Ishikawa (cell line): ENCODE data around the gene VWA5B1.

ENCODE experiments used
- CEBPB ChIP-seq: IDR thresholded peaks from 2 replicates; pipeline ENCODE4 v1.6.1; 2012
- CREB1 ChIP-seq: IDR thresholded peaks from 2 replicates; pipeline ENCODE4 v1.6.1; 2012; ENCODE audit warnings: low read depth
- EGR1 ChIP-seq: IDR thresholded peaks from 2 replicates; pipeline ENCODE4 v1.6.1; 2012
- EP300 ChIP-seq: IDR thresholded peaks from 2 replicates; pipeline ENCODE4 v1.6.1; 2012; ENCODE audit warnings: borderline replicate concordance
- FOXM1 ChIP-seq: IDR thresholded peaks from 2 replicates; pipeline ENCODE4 v1.6.1; 2012; ENCODE audit warnings: low read depth, borderline replicate concordance
- MAX ChIP-seq: IDR thresholded peaks from 2 replicates; pipeline ENCODE4 v1.6.1; 2012
- NFIC ChIP-seq: IDR thresholded peaks from 2 replicates; pipeline ENCODE4 v1.6.1; 2012
- RAD21 ChIP-seq: IDR thresholded peaks from 2 replicates; pipeline ENCODE4 v1.6.1; 2012; ENCODE audit warnings: low read depth
- REST ChIP-seq: IDR thresholded peaks from 2 replicates; pipeline ENCODE4 v1.6.1; 2012; ENCODE audit warnings: low read depth, mild to moderate bottlenecking
- TAF1 ChIP-seq: IDR thresholded peaks from 2 replicates; pipeline ENCODE4 v1.6.1; 2012; ENCODE audit warnings: low read depth, mild to moderate bottlenecking
- TCF12 ChIP-seq: IDR thresholded peaks from 2 replicates; pipeline ENCODE4 v1.6.1; 2012; ENCODE audit warnings: low read depth
- TEAD4 ChIP-seq: IDR thresholded peaks from 2 replicates; pipeline ENCODE4 v1.6.1; 2012
- USF1 ChIP-seq: IDR thresholded peaks from 2 replicates; pipeline ENCODE4 v1.6.1; 2012
- YY1 ChIP-seq: IDR thresholded peaks from 2 replicates; pipeline ENCODE4 v1.6.1; 2012; ENCODE audit warnings: low read depth
- ZBTB7A ChIP-seq: IDR thresholded peaks from 2 replicates; pipeline ENCODE4 v1.6.1; 2012; ENCODE audit warnings: low read depth

VWA5B1 gene

GRCh38 chr1:20325407-20325843 lies 34.8 kb downstream of the VWA5B1 start:
- TF ChIP-seq NFIC (no peak), CEBPB (no peak), USF1 (no peak), TEAD4 (no peak), TAF1 (no peak), EP300 (no peak)

GRCh38 chr1:20325844-20326420 lies 35.3 kb downstream of the VWA5B1 start:
- no peak for TF ChIP-seq CREB1
- no peak for TF ChIP-seq CEBPB
- no peak for TF ChIP-seq RAD21
- no peak for TF ChIP-seq REST
- no peak for TF ChIP-seq NFIC
- no peak for TF ChIP-seq USF1
- TF ChIP-seq TAF1: no peak
- TF ChIP-seq YY1: no peak

GRCh38 chr1:20327467-20327866 lies 36.8 kb downstream of the VWA5B1 start:
- TF ChIP-seq ZBTB7A: no peak

- TF ChIP-seq REST (no peak), CEBPB (no peak), TAF1 (no peak), USF1 (no peak), EP300 (no peak), RAD21 (no peak), YY1 (no peak), TEAD4 (no peak), ZBTB7A (no peak), CREB1 (no peak), MAX (no peak), FOXM1 (no peak), TCF12 (no peak), NFIC (no peak), EGR1 (no peak)
Measured at GRCh38 chr1:20328201-20328600, 37.5 kb downstream of the VWA5B1 start.

- TF ChIP-seq EGR1 (no peak), MAX (no peak), USF1 (no peak), FOXM1 (no peak), EP300 (no peak), TAF1 (no peak), YY1 (no peak), REST (no peak), RAD21 (no peak), CEBPB (no peak), ZBTB7A (no peak)
Measured at GRCh38 chr1:20329793-20330542, 39.3 kb downstream of the VWA5B1 start.
